ENCODE measurements around the gene SF3B5. TPM values are rescaled to one million over a fixed set of nuclear protein-coding genes. Genes with fewer than 3 reads are reported as not detected.

SF3B5 gene
- total RNA-seq (ENCODE audit: unreplicated experiment), result 98.0 TPM
- long read RNA-seq, transcript SF3B5-201 (1 exons, 693 nt), result major isoform, 78 of 78 reads
- long read RNA-seq, partial matches to known transcripts, result 0 of 78 reads
- long read RNA-seq, other reads (novel, unspliced or antisense), result 0 of 78 reads

DNA sequence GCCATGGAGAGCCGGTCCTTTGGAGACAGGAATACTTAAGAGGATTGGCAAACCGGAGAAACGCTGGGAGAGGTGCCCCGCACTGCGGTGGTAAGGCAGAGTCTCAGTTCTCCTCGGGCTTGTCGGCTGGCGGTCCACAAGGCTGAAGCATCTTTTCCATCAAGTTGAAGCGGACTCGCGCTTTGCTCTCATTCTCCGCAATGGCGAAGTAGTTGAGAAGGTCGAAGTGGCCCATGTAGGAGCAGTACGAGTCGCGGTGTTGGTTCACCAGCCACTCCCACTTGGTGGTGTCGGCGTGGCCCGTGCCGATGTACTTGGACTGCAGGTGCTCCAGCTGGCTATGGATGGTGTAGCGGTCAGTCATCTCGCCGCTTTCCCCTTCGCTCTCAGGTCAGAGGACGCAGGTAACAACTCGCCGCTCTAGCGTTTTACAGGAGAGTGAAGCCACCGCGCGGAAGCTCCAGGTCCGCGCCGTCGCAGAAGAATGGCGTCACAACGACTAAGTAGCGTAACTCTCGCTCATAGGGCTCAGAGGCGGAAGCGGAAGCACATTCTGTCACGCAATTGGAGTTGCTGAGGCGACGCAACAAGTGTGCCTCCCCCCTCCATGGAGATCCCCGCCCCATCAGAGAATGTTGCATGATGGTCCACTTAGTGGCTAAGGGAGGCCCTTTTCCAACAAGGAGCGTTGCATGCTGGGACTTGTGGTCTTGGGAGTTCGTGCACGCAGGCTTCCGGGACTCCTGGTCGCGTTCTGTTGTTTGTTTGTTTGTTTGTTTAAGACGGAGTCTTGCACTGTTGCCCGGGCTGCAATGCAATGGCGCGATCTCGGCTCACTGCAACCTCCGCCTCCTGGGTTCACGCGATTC lies at the start of gene SF3B5:
SF3B5 (minus strand) TSS at position 440 of the 869 bp plus-strand sequence; CDS start at position 364, 76 bp downstream.
- Mint-ChIP-seq H3K27ac (ENCODE audit: unreplicated experiment) (peak within 1 kb of the TSS; percentile 87), H3K4me1 (ENCODE audit: low read depth, unreplicated experiment) (peaks cover 7% of the 10 kb centered on the region), H3K36me3 (ENCODE audit: unreplicated experiment) (no peaks in the 10 kb centered on the region), H3K9me3 (ENCODE audit: unreplicated experiment) (peaks cover 8% of the 10 kb centered on the region), H3K27me3 (ENCODE audit: unreplicated experiment) (peaks cover 6% of the 10 kb centered on the region), H3K4me3 (ENCODE audit: unreplicated experiment) (peak within 1 kb of the TSS; percentile 97)
- TF ChIP-seq, protein P1, sequence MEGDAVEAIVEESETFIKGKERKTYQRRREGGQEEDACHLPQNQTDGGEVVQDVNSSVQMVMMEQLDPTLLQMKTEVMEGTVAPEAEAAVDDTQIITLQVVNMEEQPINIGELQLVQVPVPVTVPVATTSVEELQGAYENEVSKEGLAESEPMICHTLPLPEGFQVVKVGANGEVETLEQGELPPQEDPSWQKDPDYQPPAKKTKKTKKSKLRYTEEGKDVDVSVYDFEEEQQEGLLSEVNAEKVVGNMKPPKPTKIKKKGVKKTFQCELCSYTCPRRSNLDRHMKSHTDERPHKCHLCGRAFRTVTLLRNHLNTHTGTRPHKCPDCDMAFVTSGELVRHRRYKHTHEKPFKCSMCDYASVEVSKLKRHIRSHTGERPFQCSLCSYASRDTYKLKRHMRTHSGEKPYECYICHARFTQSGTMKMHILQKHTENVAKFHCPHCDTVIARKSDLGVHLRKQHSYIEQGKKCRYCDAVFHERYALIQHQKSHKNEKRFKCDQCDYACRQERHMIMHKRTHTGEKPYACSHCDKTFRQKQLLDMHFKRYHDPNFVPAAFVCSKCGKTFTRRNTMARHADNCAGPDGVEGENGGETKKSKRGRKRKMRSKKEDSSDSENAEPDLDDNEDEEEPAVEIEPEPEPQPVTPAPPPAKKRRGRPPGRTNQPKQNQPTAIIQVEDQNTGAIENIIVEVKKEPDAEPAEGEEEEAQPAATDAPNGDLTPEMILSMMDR (IDR thresholded peaks at IDR 0.05; ENCODE audit: partially characterized antibody, unreplicated experiment), result no peak
- peak; percentile 97 for DNase-seq

DNA sequence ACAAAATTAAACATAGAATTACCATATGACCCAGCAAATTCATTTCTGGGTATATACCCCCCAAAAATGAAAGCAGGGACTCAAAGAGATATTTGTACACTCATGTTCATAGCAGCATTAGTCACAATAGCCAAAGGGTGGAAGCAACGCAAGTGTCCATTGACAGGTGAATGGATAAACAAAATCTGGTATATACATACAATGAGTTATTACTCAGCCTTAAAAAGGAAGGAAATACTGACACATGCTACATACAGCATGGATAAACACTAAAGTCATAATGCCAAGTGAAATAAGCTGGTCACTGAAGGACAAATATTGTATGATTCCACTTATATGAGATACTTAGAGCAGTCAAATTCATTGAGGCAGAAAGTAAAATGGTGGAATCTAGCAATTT lies 49.6 kb upstream of the SF3B5 start:
- Mint-ChIP-seq H3K27ac (ENCODE audit: unreplicated experiment) (no peak overlapping the region), H3K9me3 (ENCODE audit: unreplicated experiment) (peaks cover 3% of the 10 kb centered on the region), H3K36me3 (ENCODE audit: unreplicated experiment) (no peaks in the 10 kb centered on the region), H3K27me3 (ENCODE audit: unreplicated experiment) (peaks cover 12% of the 10 kb centered on the region), H3K4me3 (ENCODE audit: unreplicated experiment) (no peak overlapping the region), H3K4me1 (ENCODE audit: low read depth, unreplicated experiment) (no peaks in the 10 kb centered on the region)
- TF ChIP-seq, protein P1 (IDR thresholded peaks at IDR 0.05; ENCODE audit: partially characterized antibody, unreplicated experiment), result no peak
- no peak for DNase-seq

DNA sequence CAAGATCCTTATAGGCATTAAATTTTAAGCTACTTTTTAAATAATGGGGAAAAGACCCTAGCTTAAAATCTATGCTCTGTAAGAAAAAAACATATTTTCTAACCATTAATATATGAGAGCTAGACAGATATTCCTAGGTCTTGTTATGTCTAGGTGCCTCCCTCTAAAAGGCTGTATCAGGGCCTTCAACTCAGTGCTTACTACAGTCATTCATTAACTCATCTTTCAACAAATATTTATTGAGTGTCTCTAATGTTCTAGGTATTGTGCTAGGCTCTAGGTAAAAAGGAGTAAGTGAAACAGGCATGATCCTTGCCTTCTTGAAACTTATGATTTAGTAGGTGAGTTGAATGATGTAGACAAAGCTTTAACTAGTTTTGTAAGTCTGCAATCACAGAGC lies 48.5 kb upstream of the SF3B5 start:
- Mint-ChIP-seq H3K4me1 (ENCODE audit: low read depth, unreplicated experiment) (no peaks in the 10 kb centered on the region), H3K4me3 (ENCODE audit: unreplicated experiment) (no peak overlapping the region), H3K27me3 (ENCODE audit: unreplicated experiment) (peaks cover 6% of the 10 kb centered on the region), H3K27ac (ENCODE audit: unreplicated experiment) (no peak overlapping the region), H3K9me3 (ENCODE audit: unreplicated experiment) (peaks cover 3% of the 10 kb centered on the region), H3K36me3 (ENCODE audit: unreplicated experiment) (no peaks in the 10 kb centered on the region)
- DNase-seq, result no peak
- TF ChIP-seq, protein P1 (IDR thresholded peaks at IDR 0.05; ENCODE audit: partially characterized antibody, unreplicated experiment), result no peak

DNA sequence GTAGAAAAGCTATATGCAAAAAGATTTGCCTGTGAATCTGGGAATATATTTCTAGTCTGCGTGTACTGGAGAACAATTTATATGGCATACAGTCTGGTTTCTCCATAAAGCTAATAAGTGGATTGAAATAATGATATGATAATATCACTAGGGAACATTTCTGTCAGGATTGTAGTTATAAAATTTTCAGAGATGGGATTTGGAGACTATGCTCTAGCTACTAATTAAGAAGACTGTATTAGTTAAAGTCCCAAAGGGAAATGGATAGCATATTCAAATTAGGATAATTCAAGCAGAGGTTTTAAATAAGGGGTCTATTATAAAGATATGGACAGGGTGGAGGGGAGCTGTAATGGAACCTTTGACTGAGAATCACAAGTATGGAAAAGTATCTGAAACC lies 47.7 kb upstream of the SF3B5 start:
- no peak overlapping the region for H3K4me3 Mint-ChIP-seq (ENCODE audit: unreplicated experiment)
- H3K27ac Mint-ChIP-seq (ENCODE audit: unreplicated experiment), result no peak overlapping the region
- H3K4me1 Mint-ChIP-seq (ENCODE audit: low read depth, unreplicated experiment), result no peaks in the 10 kb centered on the region
- no peak for DNase-seq
- H3K9me3 Mint-ChIP-seq (ENCODE audit: unreplicated experiment), result peaks cover 2% of the 10 kb centered on the region
- H3K27me3 Mint-ChIP-seq (ENCODE audit: unreplicated experiment), result peaks cover 5% of the 10 kb centered on the region
- TF ChIP-seq, protein P1 (IDR thresholded peaks at IDR 0.05; ENCODE audit: partially characterized antibody, unreplicated experiment), result no peak
- no peaks in the 10 kb centered on the region for H3K36me3 Mint-ChIP-seq (ENCODE audit: unreplicated experiment)

DNA sequence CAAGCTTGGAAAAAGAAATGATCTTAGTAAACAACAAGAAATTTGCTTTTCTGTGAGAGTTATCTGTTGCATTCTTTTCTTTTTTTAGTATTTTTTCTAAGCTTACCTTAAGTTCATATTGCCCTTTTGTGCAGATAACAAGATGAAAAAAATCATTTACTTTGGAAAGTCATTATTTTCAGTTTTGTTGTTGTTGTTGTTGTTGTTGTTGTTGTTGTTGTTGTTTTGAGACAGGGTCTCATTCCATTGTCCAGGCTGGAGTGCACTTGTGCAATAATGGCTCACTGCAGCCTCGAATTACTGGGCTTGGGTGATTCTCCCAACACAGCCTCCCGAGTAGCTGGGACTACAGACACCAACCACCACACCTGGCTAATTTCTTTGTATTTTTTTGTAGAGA lies 46.1 kb upstream of the SF3B5 start:
- DNase-seq, result no peak
- peaks cover 7% of the 10 kb centered on the region for H3K27me3 Mint-ChIP-seq (ENCODE audit: unreplicated experiment)
- TF ChIP-seq, protein P1 (IDR thresholded peaks at IDR 0.05; ENCODE audit: partially characterized antibody, unreplicated experiment), result no peak
- H3K4me1 Mint-ChIP-seq (ENCODE audit: low read depth, unreplicated experiment), result no peaks in the 10 kb centered on the region
- H3K4me3 Mint-ChIP-seq (ENCODE audit: unreplicated experiment), result no peak overlapping the region
- H3K9me3 Mint-ChIP-seq (ENCODE audit: unreplicated experiment), result no peaks in the 10 kb centered on the region
- H3K36me3 Mint-ChIP-seq (ENCODE audit: unreplicated experiment), result no peaks in the 10 kb centered on the region
- no peak overlapping the region for H3K27ac Mint-ChIP-seq (ENCODE audit: unreplicated experiment)
